ENCODE results near the gene NLRP5.
"Not testable (repeated sequence)": the region's sequence is repeated elsewhere in the genome, so short reads cannot be mapped to it uniquely, and the experiment has no call there.

Gene NLRP5

GRCh38 chr19:55986487-55986886 lies at the start of gene NLRP5:
TSS of gene NLRP5 (plus strand) at chr19:55986775.
- DNase-seq, result peak; percentile 1

DNA sequence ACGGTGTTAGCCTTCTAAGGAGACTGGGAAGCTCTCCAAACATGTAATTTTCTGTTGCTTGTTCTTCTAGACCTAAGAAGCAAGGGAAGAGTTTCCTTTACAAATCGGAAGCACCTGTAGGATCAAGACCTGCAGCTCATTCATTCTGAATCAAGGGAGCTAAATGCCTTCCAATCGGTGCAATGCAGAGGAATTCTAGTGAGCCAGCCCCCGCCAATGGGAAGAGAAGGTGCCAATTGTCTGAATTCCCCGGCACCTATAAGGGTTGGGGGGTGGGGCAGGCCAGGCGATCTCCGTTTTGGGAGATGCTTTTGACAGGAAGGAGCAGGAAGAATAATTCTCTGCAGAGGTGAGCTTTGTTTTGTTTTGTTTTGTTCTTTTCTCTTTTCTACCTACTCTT lies 47.4 kb upstream of the NLRP5 start:
- DNase-seq, result no peak

DNA sequence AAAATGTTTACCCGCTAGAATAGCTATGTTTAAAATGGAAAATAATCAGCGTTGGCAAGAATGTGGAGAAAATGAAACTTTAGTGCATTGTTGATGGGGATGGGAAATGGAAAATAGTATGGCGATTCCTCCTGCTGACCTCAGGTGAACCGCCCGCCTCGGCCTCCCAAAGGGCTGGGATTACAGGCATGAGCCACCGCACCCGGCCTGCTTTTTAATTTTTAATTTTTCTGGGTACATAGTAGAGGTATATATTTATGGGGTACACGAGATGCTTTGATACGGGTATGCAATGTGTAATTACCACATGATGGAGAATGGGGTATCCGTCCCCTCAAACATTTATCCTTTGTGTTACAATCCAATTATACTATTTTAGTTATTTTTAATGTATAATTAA lies 46.3 kb upstream of the NLRP5 start:
- DNase-seq, result no peak

- no peak for DNase-seq
These were observed 39.0 kb upstream of the NLRP5 start, which contains the start of gene NLRP8 for GRCh38 chr19:55947532-55947931. TSS of gene NLRP8 (plus strand) at chr19:55947832.

DNA sequence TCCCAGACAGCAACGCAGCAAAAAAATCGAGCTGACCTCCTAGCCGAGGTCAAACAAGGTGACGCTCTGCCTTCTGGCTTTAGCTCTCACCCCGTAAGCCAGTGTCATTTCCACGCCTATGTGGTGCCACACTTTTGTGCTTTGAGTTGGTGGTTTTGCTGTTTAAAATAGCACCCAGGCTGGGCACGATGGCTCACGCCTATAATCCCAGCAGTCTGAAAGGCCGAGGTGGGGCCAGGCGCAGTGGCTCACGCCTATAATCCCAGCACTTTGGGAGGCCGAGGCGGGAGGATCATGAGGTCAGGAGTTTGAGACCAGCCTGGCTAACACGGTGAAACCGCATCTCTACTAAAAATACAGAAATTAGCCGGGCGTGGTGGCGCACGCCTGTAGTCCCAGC lies 36.0 kb upstream of the NLRP5 start:
- DNase-seq, result not testable (repeated sequence)

DNA sequence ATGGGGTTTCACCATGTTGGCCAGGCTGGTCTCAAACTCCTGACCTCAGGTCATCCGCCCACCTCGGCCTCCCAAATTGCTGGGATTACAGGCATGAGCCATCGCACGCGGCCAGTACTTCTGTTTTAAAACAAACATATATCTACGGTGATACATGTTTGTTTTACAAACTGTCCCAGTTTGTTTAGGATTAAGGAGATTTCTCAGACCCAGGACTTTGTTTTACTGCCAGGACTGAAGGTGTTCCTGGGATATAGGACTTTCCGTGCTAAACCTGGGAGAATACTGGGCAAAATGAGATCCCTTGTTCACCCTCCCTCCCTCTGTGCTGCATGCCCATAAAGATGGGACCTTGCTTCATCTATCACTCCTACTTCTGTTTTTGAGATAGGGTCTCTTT lies 30.1 kb upstream of the NLRP5 start:
- DNase-seq, result no peak

DNA sequence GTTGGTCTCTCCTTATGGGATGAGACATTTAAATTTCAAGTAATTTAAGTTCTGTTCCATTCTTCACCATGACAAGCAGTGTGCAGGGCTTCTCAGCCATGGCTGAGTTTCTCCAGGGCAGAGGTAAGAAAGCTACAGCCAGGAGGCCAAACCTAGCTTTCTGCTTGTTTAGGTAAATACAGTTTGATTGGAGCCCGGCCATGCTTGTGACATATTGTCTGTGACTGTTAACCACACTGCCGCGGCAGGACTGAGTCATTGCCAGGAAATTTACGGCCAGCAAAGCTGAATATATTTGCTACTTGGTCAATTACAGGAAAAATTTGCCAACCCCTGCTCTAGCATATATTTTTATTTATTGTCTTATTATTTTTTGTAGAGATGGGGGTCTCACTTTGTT lies 28.2 kb upstream of the NLRP5 start:
- DNase-seq, result no peak

DNA sequence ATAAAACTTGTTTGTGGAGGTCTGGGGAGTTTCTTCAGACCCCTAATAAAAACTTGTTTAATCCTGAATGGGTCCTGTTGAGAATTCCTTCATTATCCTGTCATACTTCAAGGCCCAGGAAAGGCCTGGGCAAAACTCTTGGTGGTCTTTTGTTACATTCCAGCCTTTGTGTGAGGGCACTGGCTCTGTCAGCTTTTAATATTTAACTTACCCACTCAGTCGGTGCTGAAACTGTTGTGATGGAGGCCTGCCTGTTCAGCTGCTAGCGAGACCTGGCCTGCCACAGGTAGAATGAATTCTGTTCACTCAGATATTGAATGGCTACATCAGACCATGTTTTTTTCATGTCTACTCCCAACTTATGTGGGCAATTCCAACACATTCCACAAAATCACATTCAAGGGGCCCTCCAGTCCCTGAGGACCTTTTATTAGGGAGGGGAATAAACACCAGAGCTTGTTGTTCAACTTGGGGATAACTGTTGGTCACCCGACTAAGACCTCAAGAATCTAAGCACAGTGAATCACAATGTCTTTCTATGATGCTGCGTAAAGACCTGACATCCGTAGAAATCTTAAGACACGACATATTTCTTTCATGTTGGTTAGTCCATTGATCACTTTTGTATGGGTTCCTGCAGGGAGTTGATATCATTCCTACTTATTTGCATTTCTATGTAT lies 26.4 kb upstream of the NLRP5 start:
- no peak for DNase-seq

DNA sequence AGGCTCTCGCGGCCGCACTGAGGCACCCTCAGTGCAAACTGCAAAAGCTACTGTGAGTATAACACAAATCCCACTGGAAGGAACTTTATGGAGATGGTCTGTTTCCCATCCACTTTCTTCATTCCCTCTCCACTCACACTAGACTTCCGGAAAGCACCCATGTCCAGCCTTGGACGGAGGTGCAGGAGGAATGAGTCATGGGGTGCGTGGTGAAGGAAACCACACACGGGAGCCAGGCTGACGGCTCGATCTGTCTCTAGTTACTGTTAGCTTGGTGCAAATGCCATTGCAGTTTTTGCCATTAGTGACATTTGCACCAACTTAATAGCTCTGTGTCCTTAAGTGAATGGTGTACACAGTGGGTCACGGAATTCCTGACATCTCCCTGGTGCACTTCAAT lies 24.4 kb upstream of the NLRP5 start:
- no peak for DNase-seq

GRCh38 chr19:55973982-55974381 lies 12.6 kb upstream of the NLRP5 start:
- no peak for DNase-seq

DNA sequence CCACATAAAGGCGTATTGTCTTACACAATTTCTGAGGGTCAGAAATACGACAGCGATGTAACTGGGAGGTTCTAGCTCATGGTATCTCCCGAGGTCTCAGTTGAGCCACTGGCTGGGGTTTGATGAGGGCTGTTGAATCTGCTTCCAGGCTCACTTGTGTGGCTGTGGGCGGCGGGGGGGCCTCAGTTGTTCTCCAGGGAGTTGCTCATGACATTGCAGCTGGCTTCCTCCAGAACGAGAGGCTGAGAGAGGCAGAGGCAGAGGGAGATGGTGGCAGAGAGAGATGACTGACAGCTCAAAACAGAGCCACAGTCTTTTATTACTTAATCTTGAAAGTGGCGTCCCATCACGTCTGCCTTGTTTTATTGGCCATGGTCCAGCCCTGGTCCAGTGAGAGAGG lies 6.2 kb upstream of the NLRP5 start:
- DNase-seq, result no peak

DNA sequence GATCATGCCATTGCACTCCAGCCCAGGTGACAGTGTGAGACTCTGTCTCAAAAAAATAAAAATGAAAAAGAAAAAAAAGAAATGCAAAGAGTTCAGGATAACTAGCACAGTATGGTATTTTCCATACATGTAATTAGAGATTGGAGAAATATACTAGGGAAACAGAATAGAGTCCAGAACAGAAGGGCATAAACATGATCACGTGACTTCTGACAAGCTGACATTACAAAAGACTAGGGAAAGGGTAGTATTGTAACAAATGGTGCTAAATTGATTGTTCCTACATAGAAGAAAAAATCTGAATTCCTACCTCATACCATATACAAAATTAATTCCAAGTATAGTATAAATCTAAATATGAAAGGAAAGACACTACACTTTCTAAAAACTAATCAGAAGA lies 1.3 kb upstream of the NLRP5 start:
- DNase-seq, result no peak

GRCh38 chr19:55990831-55991230 lies 4.3 kb downstream of the NLRP5 start:
- no peak for DNase-seq

DNA sequence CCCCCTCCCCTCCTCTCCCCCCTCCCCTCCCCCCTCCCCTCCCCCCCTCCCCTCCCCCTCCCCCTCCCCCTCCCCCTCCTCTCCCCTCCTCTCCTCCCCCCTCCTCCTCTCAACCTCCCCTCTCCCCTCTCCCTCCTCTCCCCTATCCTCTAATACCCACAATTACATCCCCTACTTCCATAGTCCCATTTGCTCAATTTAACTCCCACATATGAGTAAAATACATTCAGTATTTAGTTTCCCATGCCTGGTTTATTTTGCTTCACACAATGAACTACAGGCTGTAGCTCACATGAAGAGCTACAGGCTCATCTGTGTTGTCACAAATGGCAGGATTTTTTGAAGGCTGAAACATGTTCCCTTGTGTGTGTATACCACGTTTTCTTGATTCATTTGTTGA lies 6.9 kb downstream of the NLRP5 start:
- DNase-seq, result no peak

DNA sequence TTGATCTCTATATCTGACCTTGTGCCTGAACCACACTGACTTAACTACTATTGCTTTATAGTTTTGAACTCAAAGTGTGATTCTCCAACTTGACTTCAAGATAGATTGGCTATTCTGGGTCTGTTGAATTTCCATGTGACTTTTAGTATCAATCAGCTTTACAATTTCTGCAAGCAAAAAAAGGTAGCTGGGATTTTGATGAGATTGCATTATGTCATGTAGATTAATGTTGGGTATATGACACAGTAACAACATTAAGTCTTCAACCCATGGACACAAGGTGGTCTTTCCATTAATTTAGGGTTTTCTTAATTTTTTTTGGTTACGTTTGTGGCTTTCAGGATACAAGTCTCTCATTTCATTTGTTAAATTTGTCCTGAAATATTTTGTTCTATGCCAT lies 28.2 kb downstream of the NLRP5 start:
- DNase-seq, result no peak

DNA sequence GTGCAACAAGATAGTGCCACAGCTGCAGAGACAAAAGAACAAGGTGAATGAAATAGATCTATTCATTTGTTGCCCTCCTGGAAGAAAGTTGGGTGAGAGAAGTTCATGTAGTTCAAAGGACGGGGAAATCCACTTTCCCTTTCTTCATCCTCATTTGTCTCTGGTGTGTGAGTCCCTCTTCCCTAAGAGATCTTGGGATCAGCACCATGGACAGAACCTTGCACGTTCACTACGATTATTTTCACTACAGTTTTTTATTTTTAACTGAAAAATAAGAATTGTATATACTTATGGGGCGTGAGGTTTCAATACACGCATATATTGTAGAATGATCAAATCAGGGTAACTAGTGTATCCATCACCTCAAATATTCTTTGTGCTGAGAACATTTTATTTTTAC lies 29.2 kb downstream of the NLRP5 start:
- DNase-seq, result peak; percentile 58

DNA sequence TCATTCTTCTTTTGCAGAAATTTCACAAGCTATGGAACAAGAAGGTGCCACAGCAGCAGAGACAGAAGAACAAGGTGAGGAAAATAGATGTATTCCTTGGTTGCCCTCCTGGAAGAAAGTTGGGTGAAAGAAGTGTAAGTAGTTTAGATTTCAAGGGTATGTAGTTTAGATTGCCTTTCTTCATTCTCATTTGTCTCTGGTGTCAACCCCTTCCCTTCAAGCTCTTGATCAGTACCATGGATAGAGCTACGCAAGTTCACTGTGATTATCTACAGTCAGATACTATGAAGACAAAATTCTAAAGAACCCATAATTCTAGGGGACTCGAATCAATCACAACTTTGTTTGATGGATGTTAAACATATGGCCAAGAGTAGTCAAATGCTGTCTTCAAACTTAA lies 32.8 kb downstream of the NLRP5 start:
- DNase-seq, result not testable (repeated sequence)

- not testable (repeated sequence) for DNase-seq
These were observed 33.9 kb downstream of the NLRP5 start for GRCh38 chr19:56020355-56020975.

GRCh38 chr19:56026769-56027168 lies 40.2 kb downstream of the NLRP5 start:
- no peak for DNase-seq

GRCh38 chr19:56053596-56053995 lies 67.0 kb downstream of the NLRP5 start:
- no peak for DNase-seq

- DNase-seq, result peak; percentile 74
These were observed 79.8 kb downstream of the NLRP5 start for GRCh38 chr19:56066152-56067023.

- DNase-seq, result no peak
These were observed 83.1 kb downstream of the NLRP5 start for GRCh38 chr19:56069642-56070041.

DNA sequence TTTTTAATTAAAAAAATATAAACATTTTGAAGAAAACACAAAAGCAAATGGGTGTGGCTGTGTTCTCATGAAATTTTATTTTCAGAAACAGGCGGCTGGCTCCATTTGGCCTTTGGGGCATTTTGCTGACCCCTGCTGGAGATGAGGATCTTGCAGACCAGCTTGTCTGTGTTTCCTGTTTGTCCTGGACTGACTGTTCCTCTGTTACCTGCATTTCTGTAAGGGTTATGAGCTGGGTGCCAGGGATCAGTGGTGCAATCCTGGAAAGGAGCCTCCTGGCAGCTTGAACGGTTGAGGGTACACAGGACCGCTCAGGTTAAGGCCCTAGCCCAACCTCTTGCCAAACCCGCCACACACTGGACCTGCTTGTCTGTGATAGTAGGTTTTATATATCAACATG lies 84.6 kb downstream of the NLRP5 start:
- peak; percentile 51 for DNase-seq

DNA sequence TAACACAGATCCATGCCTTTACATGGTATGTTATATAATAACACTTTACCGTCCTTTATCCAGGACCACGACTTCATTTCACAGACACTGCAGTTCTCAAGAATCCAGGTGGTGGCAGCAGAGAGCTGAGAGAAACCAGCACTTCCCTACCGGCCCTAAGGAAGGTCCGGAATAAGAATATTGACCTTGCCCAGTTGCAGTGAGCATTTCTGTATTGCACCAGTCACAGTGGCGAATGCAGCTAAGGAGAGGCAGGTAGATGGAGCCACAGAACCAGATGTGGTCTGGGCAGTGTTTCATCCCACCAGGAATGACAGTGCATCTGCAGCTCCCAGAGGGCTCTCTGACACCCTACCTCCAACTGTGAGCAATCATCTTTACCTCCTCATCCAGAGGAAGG lies 89.9 kb downstream of the NLRP5 start:
- peak; percentile 78 for DNase-seq
